ENCODE measurements around the gene PURB.

- TF ChIP-seq FOXA1 (IDR thresholded peaks at IDR 0.05; ENCODE audit: borderline replicate concordance) (no peak), SAFB2 (IDR thresholded peaks at IDR 0.05; ENCODE audit: borderline replicate concordance, low read depth, low read length, severe bottlenecking) (no peak), CTCF (IDR thresholded peaks at IDR 0.05 in 2 of 3, conservative IDR thresholded peaks at IDR 0.05 in 1 of 3; ENCODE audit: insufficient read depth in 2 of 3, low read depth in 1 of 3, low read length in 3 of 3) (no peak)
- TF ChIP-seq, protein P1, sequence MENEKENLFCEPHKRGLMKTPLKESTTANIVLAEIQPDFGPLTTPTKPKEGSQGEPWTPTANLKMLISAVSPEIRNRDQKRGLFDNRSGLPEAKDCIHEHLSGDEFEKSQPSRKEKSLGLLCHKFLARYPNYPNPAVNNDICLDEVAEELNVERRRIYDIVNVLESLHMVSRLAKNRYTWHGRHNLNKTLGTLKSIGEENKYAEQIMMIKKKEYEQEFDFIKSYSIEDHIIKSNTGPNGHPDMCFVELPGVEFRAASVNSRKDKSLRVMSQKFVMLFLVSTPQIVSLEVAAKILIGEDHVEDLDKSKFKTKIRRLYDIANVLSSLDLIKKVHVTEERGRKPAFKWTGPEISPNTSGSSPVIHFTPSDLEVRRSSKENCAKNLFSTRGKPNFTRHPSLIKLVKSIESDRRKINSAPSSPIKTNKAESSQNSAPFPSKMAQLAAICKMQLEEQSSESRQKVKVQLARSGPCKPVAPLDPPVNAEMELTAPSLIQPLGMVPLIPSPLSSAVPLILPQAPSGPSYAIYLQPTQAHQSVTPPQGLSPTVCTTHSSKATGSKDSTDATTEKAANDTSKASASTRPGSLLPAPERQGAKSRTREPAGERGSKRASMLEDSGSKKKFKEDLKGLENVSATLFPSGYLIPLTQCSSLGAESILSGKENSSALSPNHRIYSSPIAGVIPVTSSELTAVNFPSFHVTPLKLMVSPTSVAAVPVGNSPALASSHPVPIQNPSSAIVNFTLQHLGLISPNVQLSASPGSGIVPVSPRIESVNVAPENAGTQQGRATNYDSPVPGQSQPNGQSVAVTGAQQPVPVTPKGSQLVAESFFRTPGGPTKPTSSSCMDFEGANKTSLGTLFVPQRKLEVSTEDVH (IDR thresholded peaks at IDR 0.05; ENCODE audit: low read depth, partially characterized antibody): no peak
These were observed 31.9 kb downstream of the PURB start for GRCh38 chr7:44853391-44853790.

Measured in K562 (cell line).